NCI-H524 (cell line): ENCODE measurements around the gene TRIP11.

ENCODE experiments used
- DNase-seq, 2 experiments: peaks; one replicate each; lab custom pipeline; 2025; lab: John Stamatoyannopoulos, UW

TRIP11 gene

DNA sequence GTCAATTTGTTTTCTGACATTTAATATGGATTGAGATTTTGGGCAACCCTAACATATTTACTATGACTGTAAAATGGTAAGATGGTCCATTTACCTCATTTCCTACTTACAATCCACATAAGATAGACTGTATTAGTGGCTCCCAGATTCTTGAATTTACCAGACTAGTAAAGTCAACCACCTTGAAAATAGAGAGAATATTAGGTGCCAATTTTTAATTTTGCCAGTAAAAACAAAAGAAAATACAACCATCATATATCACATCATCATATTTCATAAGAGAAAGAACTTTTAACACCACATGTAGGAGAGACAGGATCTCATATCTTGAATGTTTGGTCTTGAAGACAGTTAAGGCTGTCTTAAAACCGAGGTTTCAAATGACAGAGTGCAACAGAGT, 84.7 kb downstream of the TRIP11 start:
- no peak for DNase-seq

GRCh38 chr14:91953170-91953985, 86.5 kb downstream of the TRIP11 start:
- DNase-seq = no peak

- peak; percentile 32 to 72 for DNase-seq
These were observed 92.2 kb downstream of the TRIP11 start, which contains the start of gene FBLN5 for GRCh38 chr14:91947475-91948184. Gene FBLN5 (minus strand): TSS chr14:91947694. CDS start chr14:91947229, 465 bp downstream.

GRCh38 chr14:91946622-91947474, 93.0 kb downstream of the TRIP11 start:
- DNase-seq = peak; percentile 7 to 18

DNA sequence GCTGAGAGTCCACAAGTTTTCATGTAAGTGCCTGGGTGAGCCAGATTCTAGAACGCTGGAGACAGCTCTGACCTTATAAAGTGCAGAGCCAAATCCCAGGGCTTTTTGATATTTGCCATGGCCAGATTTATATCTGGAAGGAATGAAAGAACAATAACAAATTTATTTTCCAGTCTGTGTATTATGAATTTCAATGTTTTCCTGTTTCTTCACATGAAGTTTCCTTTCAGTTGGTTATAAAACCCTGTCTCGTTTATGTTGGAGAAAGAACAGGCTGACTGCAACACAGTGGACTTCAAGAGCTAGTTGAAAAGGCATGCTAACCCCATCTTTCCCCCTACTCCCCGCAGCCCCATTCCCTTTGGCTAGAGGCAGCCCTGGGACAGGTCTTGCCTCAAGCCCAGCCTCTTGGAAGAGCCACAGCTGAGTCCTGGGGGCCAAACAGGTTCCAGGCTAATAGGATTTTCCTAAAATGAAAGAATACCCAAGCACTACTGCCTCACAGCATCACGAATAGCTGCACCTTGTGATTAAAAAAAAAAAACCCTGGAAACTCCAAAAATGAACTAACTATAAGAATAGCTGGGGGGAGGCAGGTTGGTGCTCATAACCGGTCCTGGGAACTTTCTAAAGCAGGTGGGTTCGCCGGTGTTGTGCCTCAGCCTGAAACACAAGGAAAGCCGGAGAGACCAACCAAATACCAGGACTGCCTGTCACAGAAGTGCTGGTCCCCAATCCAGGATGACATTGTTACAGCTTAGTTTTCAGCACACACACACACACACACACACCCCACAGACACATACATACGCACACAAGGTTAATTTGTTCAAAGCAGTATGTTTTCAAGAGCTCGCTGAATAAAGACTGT, 93.9 kb downstream of the TRIP11 start:
- DNase-seq = no peak

DNA sequence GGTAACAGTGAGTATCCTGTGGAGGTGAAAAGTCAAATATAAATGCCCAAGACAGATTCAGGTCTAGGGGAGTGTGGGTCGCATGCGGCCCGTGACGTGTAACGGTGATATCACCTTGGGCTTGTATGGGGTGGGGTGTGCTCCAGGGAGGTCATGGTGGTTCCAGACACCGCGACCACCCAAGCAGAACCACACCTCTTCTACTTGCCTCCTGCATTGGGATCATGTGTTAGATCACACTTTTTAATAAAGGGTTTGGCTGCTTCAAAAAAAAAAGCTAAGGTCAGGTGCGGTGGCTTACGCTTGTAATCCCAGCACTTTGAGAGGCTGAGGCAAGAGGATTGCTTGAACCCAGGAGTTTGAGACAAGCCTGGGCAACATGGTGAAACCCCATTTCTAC, 96.9 kb downstream of the TRIP11 start:
- DNase-seq = no peak

- DNase-seq = no peak
These were observed 97.7 kb downstream of the TRIP11 start for GRCh38 chr14:91942128-91942527.

- no peak for DNase-seq
These were observed 99.7 kb downstream of the TRIP11 start for GRCh38 chr14:91940209-91940608.

DNA sequence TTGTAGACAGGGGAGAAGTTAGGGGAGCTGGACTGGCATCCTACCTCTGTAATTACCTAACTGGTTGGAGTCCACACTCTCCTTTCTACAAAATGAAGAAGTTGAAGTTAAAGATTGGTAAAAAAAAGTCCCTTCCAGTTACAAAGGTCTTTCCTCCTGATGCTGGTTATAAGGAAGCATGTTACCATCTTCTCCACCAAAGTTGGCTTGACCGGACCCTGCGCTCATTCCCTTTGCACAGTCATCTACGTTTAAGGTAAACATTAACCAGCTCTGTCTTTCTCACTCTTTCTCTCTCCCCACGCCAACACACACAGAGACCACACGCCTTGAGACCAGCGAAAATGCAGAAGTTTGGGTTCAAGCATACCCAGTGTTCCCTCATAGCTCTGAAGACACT, 104.3 kb downstream of the TRIP11 start:
- no peak for DNase-seq

DNA sequence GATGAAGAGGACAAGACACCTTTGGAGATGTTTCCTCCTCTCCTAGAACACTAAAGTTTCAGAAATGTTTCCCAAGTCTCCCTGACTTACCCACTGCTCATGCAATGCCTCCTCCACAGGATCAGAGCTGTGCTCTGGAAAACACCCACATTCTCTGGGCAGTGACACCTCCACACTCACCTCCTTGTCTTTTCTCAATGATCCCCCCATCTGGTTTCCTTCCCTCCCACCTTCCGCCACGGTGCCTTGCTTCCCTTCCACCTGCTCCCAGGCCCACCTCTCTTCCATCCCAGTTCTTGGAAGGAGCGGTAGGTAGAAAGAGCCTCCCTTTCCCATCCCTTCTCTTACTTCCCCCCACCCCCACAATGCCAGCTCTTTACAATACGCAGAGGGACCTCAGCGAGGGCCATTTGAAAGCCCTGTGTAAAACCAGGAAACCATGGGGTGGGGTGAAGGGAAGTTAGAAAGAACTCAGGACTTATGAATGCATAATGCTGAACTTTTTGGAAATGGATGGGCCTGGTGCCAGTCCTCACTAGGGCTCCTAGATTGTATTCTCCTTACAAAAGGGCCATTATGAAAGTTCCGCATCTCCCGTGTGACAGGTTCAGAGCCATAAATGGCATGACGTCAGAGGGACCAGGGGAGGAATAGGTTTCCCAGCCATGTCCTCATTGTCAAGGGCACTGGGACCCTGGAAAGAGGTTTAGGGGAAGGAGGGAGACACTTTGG, 105.1 kb downstream of the TRIP11 start:
- no peak for DNase-seq

- no peak for DNase-seq
These were observed 108.3 kb downstream of the TRIP11 start for GRCh38 chr14:91931478-91932088.

DNA sequence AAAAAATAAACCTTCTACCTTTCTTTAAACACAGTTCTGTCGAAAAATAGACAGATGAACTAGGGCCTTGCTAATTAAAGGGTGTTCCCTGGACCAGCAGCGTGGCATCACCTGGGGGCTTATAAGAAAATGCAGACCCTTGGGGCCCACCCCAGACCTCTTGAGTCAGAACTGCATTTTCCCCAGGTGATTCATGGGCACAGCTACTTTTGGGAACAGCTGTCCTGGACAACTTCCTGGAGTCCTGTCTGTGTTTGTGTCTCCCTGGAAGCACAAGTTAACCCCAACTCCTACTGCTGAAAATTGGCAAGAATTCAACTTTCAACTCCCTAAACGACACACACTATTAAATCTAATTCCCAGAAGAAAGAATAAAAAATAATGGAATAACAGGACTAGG, 110.2 kb downstream of the TRIP11 start:
- DNase-seq = no peak

DNA sequence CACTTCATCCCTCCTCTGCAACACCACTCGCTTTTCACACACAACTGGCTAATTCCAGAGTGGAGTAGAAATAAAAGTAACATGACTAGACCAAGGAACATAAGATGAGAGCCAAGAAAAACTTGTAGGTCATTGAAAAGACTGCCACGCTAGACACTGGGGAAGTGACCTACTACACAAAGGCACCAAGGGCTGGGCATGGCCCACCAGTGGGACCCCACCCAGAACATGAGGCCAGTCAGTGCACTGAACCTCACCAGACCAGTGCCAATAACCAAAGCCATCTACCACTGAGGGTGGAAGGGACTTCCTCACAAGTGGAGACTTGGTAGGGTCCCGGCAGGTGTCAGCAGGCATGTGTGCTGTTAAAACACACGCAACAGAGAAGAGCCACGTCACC, 112.1 kb downstream of the TRIP11 start:
- no peak for DNase-seq

DNA sequence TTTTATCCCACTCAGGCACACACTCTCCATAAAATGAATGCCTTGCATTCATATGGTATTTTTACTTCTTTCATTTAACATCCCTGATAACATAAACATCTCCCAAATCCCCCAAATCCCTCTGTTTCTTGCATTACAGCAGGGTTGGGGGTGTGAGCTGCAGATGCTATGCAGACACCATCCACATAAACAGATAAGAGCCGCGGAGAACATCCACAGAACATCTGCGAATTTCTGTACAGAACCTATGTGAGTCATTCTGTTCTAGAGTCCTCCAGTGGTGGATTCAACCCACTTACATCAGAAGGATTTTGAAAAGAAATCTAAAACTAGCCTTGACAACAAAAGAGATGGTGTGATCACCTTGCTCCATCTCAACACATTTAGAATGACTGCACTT, 112.7 kb downstream of the TRIP11 start:
- DNase-seq = no peak

DNA sequence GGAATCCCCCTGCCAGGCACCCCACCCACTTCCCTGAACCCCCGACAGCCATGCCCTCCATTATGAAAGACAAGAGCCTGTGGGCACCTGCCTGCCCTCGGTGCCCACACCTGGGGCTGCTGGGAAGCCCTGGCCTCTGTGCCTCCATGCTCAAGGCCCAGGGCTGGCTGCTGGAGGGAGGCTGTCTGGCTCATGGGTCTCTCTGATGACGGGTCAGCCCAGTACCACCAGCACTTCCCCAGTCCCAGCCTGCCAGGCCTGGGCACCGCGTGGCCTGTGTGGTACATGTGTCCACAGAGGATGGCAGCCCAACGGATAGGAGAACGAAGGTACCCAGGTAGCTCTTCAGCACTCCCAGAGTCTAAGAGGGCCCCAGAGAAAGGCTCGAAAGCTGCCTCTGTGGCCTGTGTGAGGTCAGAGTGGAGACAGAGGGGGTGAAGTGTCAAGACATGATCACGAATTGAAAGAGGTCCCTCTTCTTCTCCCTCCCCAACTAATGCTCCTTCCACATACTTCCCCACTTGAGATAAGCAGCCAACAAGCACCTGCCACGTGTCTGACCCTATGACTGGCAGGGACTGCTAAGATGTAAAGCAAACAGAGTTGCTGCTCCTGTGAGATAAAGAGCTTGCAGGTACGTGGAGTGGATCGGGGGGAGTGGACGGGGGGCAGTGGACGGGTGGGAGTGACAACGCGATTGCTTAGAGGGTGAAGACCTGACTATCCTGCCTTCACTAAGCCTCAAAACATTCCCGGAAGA, 113.5 kb downstream of the TRIP11 start:
- no peak for DNase-seq

DNA sequence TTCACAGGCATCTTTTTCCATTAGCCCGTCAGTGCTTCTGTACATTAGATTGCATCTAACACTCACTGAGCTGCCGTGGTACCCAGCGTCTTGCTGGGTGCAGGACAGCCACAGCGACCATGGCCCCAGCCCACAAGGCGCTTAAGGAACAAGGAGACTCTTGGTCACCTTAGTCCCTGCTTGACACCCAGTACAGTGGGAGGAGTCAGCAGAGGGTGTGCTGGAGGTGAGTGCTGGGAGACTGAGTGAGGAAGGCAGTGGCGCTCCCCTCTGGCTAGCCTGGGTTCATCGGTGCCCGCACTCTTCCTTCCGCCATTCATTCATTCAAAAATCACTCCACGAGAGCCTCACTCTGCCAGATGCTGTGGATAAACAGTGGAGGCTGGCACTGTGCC, 114.1 kb downstream of the TRIP11 start:
- no peak for DNase-seq

- no peak for DNase-seq
These were observed 114.7 kb downstream of the TRIP11 start for GRCh38 chr14:91925001-91925726.

- DNase-seq = no peak
These were observed 119.3 kb downstream of the TRIP11 start for GRCh38 chr14:91920526-91920925.

GRCh38 chr14:91919814-91920213, 120.0 kb downstream of the TRIP11 start:
- no peak for DNase-seq
